ENCODE results near the gene RPTOR. TPM values are rescaled to one million over a fixed set of nuclear protein-coding genes. Genes with fewer than 3 reads are reported as not detected.

RPTOR gene
- total RNA-seq, 3 donors from 2014 or later = 21.4 to 27.5 (median 23.6) TPM

DNA sequence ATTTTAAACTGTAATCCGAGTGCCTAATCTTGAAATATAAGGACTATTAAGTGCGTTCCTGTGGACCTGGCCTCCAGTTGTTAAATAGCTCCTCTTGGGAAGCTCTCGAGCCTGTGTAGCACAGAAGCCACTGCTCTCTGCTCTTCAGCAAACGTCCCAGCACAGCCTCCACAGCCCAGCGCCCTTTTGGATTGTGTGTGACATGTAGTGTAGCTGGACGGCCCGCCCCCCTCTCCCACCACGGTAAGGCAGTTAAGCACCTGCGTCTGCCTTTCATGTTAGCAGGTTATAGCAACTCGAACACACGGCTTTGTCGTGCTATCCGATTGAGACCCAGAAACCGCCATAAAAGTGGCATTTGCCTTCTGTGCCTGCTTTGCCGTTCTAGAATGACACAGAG lies 367.8 kb downstream of the RPTOR start:
- H3K27me3 ChIP-seq = no peaks in the 10 kb centered on the region
- H3K9me3 ChIP-seq = no peaks in the 10 kb centered on the region
- no peak overlapping the region for H3K4me3 ChIP-seq
- H3K27ac ChIP-seq = no peak overlapping the region
- no peaks in the 10 kb centered on the region for H3K36me3 ChIP-seq
- no peak for TF ChIP-seq POLR2AphosphoS5 (IDR thresholded peaks at IDR 0.05)
- no peak for TF ChIP-seq POLR2A (IDR thresholded peaks at IDR 0.05)
- TF ChIP-seq, protein P1, sequence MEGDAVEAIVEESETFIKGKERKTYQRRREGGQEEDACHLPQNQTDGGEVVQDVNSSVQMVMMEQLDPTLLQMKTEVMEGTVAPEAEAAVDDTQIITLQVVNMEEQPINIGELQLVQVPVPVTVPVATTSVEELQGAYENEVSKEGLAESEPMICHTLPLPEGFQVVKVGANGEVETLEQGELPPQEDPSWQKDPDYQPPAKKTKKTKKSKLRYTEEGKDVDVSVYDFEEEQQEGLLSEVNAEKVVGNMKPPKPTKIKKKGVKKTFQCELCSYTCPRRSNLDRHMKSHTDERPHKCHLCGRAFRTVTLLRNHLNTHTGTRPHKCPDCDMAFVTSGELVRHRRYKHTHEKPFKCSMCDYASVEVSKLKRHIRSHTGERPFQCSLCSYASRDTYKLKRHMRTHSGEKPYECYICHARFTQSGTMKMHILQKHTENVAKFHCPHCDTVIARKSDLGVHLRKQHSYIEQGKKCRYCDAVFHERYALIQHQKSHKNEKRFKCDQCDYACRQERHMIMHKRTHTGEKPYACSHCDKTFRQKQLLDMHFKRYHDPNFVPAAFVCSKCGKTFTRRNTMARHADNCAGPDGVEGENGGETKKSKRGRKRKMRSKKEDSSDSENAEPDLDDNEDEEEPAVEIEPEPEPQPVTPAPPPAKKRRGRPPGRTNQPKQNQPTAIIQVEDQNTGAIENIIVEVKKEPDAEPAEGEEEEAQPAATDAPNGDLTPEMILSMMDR (IDR thresholded peaks at IDR 0.05) = no peak
- no peaks in the 10 kb centered on the region for H3K4me1 ChIP-seq
- no peak for DNase-seq (ENCODE audit: low spot score in 2 of 2)
- intact Hi-C loops (cut with DNase I; ENCODE audit: low total_unique reads) = no loop called here

DNA sequence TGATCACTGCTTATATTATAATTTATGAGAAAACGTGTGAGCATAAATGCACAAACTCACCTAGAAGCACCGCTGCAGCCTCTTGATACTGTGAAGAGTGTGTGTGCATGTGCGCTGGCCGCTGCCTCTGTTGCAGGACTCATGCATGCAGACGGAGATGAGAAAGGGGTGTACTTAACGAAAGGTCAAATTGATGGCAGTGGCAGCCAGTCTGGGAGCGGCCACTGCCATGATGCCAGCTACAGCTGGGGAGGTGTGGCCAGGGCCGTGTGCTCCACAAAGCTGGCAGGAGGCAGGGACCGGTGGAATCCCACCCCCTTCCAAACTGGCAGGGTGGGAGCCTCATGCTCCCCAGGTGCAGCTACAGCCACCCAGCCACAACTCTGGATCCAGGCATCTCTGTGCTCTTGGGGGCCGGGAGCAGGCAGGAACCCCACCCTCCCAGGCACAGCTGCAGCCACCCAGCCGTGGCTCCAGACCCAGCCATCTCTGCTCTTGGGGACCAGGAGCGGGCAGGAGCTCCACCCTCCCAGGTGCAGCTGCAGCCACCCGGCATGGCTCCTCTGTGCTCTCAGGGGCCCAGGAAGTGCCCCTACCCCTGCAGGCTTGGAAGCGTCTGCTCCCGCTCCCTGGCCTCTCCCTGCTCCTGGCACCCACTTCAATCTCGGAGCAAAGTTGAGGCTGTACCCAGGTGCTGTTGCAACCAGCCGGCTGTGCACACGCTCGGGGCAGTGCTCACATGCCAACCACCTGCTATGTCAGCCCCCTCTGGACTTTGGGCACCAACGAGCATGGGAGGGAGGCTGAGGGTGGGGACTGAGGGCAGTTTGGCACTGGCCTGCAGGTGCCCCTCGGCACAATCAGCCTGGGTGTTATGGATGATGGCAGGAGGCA lies 369.5 kb downstream of the RPTOR start:
- Histone ChIP-seq H3K36me3 (no peaks in the 10 kb centered on the region), H3K9me3 (no peaks in the 10 kb centered on the region), H3K27me3 (no peaks in the 10 kb centered on the region), H3K4me3 (no peak overlapping the region), H3K27ac (no peak overlapping the region), H3K4me1 (no peaks in the 10 kb centered on the region)
- DNase-seq (ENCODE audit: low spot score in 2 of 2) = no peak
- TF ChIP-seq POLR2A (IDR thresholded peaks at IDR 0.05) (no peak), POLR2AphosphoS5 (IDR thresholded peaks at IDR 0.05) (no peak)
- TF ChIP-seq, protein P1 (IDR thresholded peaks at IDR 0.05) = no peak
- intact Hi-C loops (cut with DNase I; ENCODE audit: low total_unique reads) = no loop called here

DNA sequence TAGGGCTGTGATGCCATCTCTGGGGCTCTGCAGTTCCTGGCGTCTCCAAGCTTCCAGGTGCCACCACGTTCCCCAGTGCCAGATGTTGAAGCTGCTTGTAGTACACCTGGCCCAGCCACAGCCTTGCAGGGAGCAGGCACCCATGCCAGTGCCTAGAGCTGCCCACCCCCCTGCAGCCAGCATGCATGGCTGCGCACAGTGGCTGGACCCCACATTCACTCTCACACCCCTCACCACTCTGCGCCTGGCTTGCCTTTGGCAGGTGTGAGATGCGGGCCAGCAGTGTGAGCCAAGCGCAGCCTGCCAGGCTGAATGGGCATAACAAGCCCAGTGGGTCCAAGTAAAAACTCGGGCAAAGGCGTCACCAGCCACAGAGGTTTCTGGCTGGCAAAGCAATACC lies 371.6 kb downstream of the RPTOR start:
- no peaks in the 10 kb centered on the region for H3K9me3 ChIP-seq
- intact Hi-C loops (cut with DNase I; ENCODE audit: low total_unique reads) = no loop called here
- H3K27ac ChIP-seq = no peak overlapping the region
- no peaks in the 10 kb centered on the region for H3K27me3 ChIP-seq
- no peak for TF ChIP-seq POLR2AphosphoS5 (IDR thresholded peaks at IDR 0.05)
- no peak for TF ChIP-seq POLR2A (IDR thresholded peaks at IDR 0.05)
- TF ChIP-seq, protein P1 (IDR thresholded peaks at IDR 0.05) = no peak
- no peak for DNase-seq (ENCODE audit: low spot score in 2 of 2)
- no peaks in the 10 kb centered on the region for H3K36me3 ChIP-seq
- no peaks in the 10 kb centered on the region for H3K4me1 ChIP-seq
- H3K4me3 ChIP-seq = no peak overlapping the region

DNA sequence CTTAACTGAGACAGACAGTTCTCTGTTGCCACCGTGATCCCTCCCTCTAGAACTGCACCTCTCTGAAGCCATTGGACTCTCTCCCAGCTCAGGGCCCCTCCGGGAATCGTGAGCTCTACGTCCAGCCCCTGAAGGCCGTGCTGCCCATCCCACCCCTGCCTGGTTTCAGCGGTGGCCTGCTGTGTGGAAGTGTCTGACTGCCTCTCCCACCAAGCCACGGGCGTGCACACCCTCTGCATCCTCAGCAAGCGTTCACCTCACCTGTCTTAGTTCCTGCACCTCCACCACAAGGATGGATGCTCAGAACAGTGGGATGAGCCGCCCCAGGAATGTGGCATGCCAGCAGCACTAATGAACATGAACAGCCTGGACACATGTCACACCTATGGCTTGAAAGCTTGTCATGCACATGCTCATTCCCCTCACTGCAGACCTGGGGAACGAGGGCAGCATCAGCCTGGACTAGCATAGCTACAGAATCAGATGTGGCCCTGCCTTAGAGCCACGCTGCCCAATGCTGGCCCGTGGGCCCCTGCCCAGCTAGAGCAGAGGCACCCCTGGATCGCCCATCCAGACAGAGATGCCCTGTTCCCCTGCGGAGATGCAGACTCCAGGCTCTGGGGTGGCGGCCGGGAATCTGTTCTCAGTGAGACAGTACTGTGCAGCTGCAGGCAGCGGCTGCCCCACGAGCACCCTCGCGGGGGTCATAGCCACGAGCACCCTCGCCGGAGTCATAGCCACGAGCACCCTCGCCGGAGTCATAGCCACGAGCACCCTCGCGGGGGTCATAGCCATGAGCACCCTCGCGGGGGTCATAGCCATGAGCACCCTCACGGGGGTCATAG lies 373.3 kb downstream of the RPTOR start:
- Histone ChIP-seq H3K9me3 (no peaks in the 10 kb centered on the region), H3K4me1 (no peaks in the 10 kb centered on the region), H3K27ac (no peak overlapping the region), H3K27me3 (no peaks in the 10 kb centered on the region), H3K4me3 (no peak overlapping the region), H3K36me3 (no peaks in the 10 kb centered on the region)
- intact Hi-C loops (cut with DNase I; ENCODE audit: low total_unique reads) = no loop called here
- DNase-seq (ENCODE audit: low spot score in 2 of 2) = no peak
- no peak for TF ChIP-seq POLR2AphosphoS5 (IDR thresholded peaks at IDR 0.05)

DNA sequence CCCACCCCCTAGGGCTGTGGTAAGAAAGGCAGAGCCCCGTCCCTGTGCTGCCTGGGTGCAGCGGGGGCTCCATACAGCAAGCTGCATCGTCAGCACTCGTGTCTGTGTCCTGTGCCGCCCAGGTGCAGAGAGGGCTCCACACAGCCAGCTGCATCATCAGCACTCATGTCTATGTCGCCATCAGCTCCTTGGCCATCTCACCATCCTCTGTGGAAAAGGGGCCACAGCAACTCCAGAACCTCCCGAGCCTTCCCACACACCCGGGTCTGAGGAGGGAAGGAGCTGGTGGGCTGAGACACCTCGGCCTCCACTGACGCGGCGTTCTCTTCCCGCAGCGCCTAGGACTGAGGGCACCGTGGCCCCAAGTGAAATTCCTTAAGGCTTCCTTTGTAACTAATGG lies 374.1 kb downstream of the RPTOR start:
- Histone ChIP-seq H3K9me3 (no peaks in the 10 kb centered on the region), H3K27me3 (no peaks in the 10 kb centered on the region), H3K4me3 (no peak overlapping the region), H3K27ac (peak overlapping the region in 1 of 2 donors; percentile 7), H3K36me3 (no peaks in the 10 kb centered on the region), H3K4me1 (no peaks in the 10 kb centered on the region)
- no peak for TF ChIP-seq POLR2A (IDR thresholded peaks at IDR 0.05)
- TF ChIP-seq, protein P1 (IDR thresholded peaks at IDR 0.05) = no peak
- no peak for TF ChIP-seq POLR2AphosphoS5 (IDR thresholded peaks at IDR 0.05)
- DNase-seq (ENCODE audit: low spot score in 2 of 2) = no peak
- intact Hi-C loops (cut with DNase I; ENCODE audit: low total_unique reads) = no loop called here
